OCI-LY3 (cell line): ENCODE data around the gene PPP2R5A.

Experiments
- H2AFZ ChIP-seq: fragments of 200-600, 300-600 bp; shearing (Covaris generic); 2 replicates; pipeline ENCODE4 v1.6.0; 2014; ENCODE audit warnings: antibody characterized with exemption, low read depth, low read length
- H3K27ac ChIP-seq: fragments of 200-600, 300-600 bp; sonication (generic); 2 replicates; pipeline ENCODE4 v1.5.1; 2014; ENCODE audit warnings: mild to moderate bottlenecking, low read length, moderate library complexity, mixed read lengths
- H3K27me3 ChIP-seq: fragments of 200-600, 300-600 bp; sonication (generic); 2 replicates; pipeline ENCODE4 v1.6.1; 2014; ENCODE audit warnings: low read depth, low read length, mixed read lengths
- H3K36me3 ChIP-seq: fragments of 200-600, 300-600 bp; sonication (generic); replicated peaks from 2 replicates; pipeline ENCODE3; 2014; ENCODE audit warnings: low read depth, low read length, mixed read lengths
- H3K4me1 ChIP-seq: fragments of 300-600, 200-600 bp; sonication (generic); 2 replicates; pipeline ENCODE4 v1.6.1; 2014; ENCODE audit warnings: low read length, mixed read lengths
- H3K4me2 ChIP-seq: fragments of 200-600, 300-600 bp; sonication (generic); 2 replicates; pipeline ENCODE4 v1.6.1; 2014; ENCODE audit warnings: low read length, mixed read lengths
- H3K4me3 ChIP-seq: fragments of 300-600, 200-600 bp; sonication (generic); 2 replicates; pipeline ENCODE4 v1.5.1; 2014; ENCODE audit warnings: antibody characterized with exemption, mild to moderate bottlenecking, low read length, moderate library complexity
- H3K79me2 ChIP-seq: fragments of 300-600, 200-600 bp; shearing (Covaris generic); 2 replicates; pipeline ENCODE4 v1.6.1; 2014; ENCODE audit warnings: mild to moderate bottlenecking, low read length, mixed read lengths
- H3K9ac ChIP-seq: fragments of 300-600, 200-600 bp; shearing (Covaris generic); 2 replicates; pipeline ENCODE4 v1.6.0; 2014; ENCODE audit warnings: mild to moderate bottlenecking, low read length, moderate library complexity
- H3K9me3 ChIP-seq: fragments of 200-600, 300-600 bp; shearing (Covaris generic); 2 replicates; pipeline ENCODE4 v1.6.1; 2014; ENCODE audit warnings: low read length, mixed read lengths; ENCODE audit not compliant: insufficient read depth
- H4K20me1 ChIP-seq: fragments of 200-600, 300-600 bp; sonication (generic); 2 replicates; pipeline ENCODE4 v1.6.1; 2016; ENCODE audit warnings: low read length, mixed read lengths; ENCODE audit not compliant: insufficient read depth
- EZH2phosphoT487 ChIP-seq: fragments of 200-600 bp; shearing (Covaris generic); IDR thresholded peaks from 2 replicates; pipeline ENCODE4 v1.6.1; 2018; ENCODE audit warnings: antibody characterized with exemption, mixed run types, low read depth
- TF ChIP-seq, protein P1 (sequence below): fragments of 200-600, 300-600 bp; sonication (generic); IDR thresholded peaks from 2 replicates; pipeline ENCODE4 v1.5.1; 2014; ENCODE audit warnings: antibody characterized with exemption, low read length, low read depth

The PPP2R5A gene

DNA sequence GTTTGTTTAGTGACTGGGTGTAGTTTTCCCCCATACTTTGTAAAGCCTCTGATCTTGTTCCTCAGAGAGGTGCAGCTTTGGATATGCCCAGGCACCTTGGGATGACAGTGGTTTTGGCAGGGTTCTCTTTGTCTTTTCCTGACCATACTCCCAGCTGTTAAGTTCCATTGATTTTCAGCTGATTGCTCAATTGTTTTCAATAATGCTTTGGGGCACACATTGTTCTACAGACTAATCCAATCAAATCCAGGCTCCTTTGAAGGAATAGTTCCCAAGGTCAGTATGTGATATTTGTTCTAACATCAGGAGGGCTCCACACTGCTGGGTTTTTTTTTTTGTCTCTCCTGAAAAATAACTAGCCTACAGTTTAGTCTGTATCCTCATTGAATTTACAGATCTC lies 24.8 kb downstream of the PPP2R5A start:
- Histone ChIP-seq H3K79me2 (peaks cover 21% of the 10 kb centered on the region), H3K27ac (no peak overlapping the region), H3K36me3 (no peaks in the 10 kb centered on the region)

GRCh38 chr1:212310383-212310782 lies 25.2 kb downstream of the PPP2R5A start:
- H3K9me3 ChIP-seq: no peaks in the 10 kb centered on the region
- no peak overlapping the region for H3K4me2 ChIP-seq
- TF ChIP-seq, protein P1, sequence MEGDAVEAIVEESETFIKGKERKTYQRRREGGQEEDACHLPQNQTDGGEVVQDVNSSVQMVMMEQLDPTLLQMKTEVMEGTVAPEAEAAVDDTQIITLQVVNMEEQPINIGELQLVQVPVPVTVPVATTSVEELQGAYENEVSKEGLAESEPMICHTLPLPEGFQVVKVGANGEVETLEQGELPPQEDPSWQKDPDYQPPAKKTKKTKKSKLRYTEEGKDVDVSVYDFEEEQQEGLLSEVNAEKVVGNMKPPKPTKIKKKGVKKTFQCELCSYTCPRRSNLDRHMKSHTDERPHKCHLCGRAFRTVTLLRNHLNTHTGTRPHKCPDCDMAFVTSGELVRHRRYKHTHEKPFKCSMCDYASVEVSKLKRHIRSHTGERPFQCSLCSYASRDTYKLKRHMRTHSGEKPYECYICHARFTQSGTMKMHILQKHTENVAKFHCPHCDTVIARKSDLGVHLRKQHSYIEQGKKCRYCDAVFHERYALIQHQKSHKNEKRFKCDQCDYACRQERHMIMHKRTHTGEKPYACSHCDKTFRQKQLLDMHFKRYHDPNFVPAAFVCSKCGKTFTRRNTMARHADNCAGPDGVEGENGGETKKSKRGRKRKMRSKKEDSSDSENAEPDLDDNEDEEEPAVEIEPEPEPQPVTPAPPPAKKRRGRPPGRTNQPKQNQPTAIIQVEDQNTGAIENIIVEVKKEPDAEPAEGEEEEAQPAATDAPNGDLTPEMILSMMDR: no peak
- no peak for TF ChIP-seq EZH2phosphoT487
- H4K20me1 ChIP-seq: peaks cover 10% of the 10 kb centered on the region; the same call in 1 of the 2 replicates
- no peak overlapping the region for H3K27ac ChIP-seq
- no peak overlapping the region for H3K4me3 ChIP-seq
- H3K4me1 ChIP-seq: peaks cover 8% of the 10 kb centered on the region
- H2AFZ ChIP-seq: no peak overlapping the region
- H3K9ac ChIP-seq: no peak overlapping the region
- no peaks in the 10 kb centered on the region for H3K36me3 ChIP-seq
- H3K79me2 ChIP-seq: peaks cover 20% of the 10 kb centered on the region
- H3K27me3 ChIP-seq: no peaks in the 10 kb centered on the region

More for the DNA sequence above, 24.8 kb downstream of the PPP2R5A start:
- no peak overlapping the region for H2AFZ ChIP-seq
- H3K4me2 ChIP-seq: no peak overlapping the region
- H3K4me1 ChIP-seq: peaks cover 8% of the 10 kb centered on the region
- H3K9me3 ChIP-seq: no peaks in the 10 kb centered on the region
- TF ChIP-seq, protein P1: no peak
- no peak for TF ChIP-seq EZH2phosphoT487
- no peaks in the 10 kb centered on the region for H3K27me3 ChIP-seq
- H3K9ac ChIP-seq: no peak overlapping the region
- H4K20me1 ChIP-seq: peaks cover 10% of the 10 kb centered on the region; the same call in 1 of the 2 replicates
- H3K4me3 ChIP-seq: no peak overlapping the region

- no peaks in the 10 kb centered on the region for H3K27me3 ChIP-seq
- no peak overlapping the region for H2AFZ ChIP-seq
- H3K36me3 ChIP-seq: no peaks in the 10 kb centered on the region
- H3K79me2 ChIP-seq: peaks cover 27% of the 10 kb centered on the region
- H4K20me1 ChIP-seq: peaks cover 10% of the 10 kb centered on the region; the same call in 1 of the 2 replicates
- H3K27ac ChIP-seq: no peak overlapping the region
- H3K4me3 ChIP-seq: no peak overlapping the region
- peaks cover 13% of the 10 kb centered on the region for H3K4me1 ChIP-seq
- no peak for TF ChIP-seq EZH2phosphoT487
- TF ChIP-seq, protein P1: no peak
- no peak overlapping the region for H3K4me2 ChIP-seq
- H3K9ac ChIP-seq: no peak overlapping the region
- no peaks in the 10 kb centered on the region for H3K9me3 ChIP-seq
Measured at GRCh38 chr1:212311836-212312497, 26.8 kb downstream of the PPP2R5A start.

GRCh38 chr1:212313616-212314015 lies 28.4 kb downstream of the PPP2R5A start:
- Histone ChIP-seq H3K4me2 (no peak overlapping the region), H3K4me3 (no peak overlapping the region), H4K20me1 (peaks cover 10% of the 10 kb centered on the region; the same call in 1 of the 2 replicates), H3K4me1 (peaks cover 13% of the 10 kb centered on the region), H3K9me3 (no peaks in the 10 kb centered on the region), H3K36me3 (no peaks in the 10 kb centered on the region), H3K9ac (no peak overlapping the region), H3K27me3 (no peaks in the 10 kb centered on the region), H3K27ac (no peak overlapping the region), H3K79me2 (peaks cover 36% of the 10 kb centered on the region), H2AFZ (no peak overlapping the region)
- no peak for TF ChIP-seq EZH2phosphoT487
- TF ChIP-seq, protein P1: no peak
